HG02759 (cell line): ENCODE data around the gene CPNE6.

ENCODE experiments used
- ATAC-seq: cut with Tn5 transposase; IDR thresholded peaks from one replicate; pipeline ENCODE4 v1.9.1; 2021; ENCODE audit warnings: mild to moderate bottlenecking, moderate library complexity; ENCODE audit not compliant: unreplicated experiment

The CPNE6 gene

DNA sequence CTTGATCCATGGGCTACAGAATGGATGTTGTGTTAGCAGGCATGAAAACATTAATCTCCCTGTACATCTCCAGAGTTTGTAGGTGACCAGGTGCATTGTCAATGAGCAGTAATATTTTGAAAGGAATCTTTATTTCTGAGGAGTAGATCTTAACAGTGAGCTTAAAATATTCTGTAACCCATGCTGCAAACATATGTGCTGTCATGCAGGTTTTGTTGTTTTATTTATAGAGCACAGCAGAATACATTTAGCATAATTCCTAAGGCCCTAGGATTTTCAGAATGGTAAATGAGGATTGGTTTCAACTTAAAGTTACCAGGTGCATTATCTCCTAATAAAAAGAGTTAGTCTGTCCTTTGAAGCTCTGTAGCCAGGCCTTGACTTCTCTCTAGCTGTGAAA lies 55.6 kb downstream of the CPNE6 start:
- no peak for ATAC-seq

DNA sequence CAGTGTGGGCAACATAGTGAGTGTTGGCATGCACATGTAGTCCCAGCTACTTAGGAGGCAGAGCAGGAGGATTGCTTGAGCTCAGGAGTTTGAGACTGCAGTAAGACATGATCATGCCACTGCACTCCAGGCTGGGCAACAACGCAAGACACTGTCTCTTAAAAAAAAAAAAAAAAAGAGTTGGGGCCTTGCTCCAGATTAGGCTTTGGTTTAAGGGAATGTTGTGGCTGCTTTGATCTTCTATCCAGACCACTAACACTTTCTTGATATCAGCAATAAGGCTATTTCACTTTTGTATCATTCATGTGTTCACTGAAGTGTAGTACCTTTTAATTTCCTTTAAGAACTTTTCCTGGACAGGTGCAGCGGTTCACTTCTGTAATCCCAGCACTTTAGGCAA lies 56.3 kb downstream of the CPNE6 start:
- no peak for ATAC-seq
